GM21529 (cell line): ENCODE measurements around the gene PAWR.
"Not testable (repeated sequence)": the region's sequence is repeated elsewhere in the genome, so short reads cannot be mapped to it uniquely, and the experiment has no call there.

Experiments used
- ATAC-seq: cut with Tn5 transposase; IDR thresholded peaks from one replicate; pipeline ENCODE4 v1.9.1; 2021; ENCODE audit not compliant: unreplicated experiment

Gene PAWR

DNA sequence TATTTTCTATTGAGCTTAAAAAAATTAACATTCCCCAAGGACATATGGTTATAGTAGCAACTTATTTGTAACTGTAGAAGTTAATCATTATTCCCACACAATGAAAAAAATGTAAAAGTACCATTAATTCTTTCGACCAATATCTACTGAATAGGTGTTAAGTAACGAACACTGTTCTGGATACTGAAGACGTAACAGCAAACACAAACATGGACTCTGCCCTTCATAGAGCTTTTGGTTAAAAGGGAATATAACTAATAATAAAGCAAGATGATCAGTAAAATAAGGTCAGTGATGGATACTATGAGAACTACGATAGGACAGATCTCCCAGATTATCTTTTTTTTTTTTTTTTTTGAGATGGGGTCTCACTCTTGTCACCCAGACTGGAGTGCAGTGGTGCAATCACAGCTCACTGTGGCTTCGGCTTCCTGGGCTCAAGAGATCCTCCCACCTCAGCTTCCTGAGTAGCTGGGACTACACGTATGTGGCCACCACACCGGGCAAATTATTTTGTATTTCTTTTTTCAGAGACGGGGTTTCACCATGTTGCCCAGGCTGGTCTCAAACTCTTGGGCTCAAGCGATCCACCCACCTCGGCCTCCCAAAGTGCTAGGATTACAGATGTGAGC, 93.9 kb downstream of the PAWR start:
- ATAC-seq, result no peak

DNA sequence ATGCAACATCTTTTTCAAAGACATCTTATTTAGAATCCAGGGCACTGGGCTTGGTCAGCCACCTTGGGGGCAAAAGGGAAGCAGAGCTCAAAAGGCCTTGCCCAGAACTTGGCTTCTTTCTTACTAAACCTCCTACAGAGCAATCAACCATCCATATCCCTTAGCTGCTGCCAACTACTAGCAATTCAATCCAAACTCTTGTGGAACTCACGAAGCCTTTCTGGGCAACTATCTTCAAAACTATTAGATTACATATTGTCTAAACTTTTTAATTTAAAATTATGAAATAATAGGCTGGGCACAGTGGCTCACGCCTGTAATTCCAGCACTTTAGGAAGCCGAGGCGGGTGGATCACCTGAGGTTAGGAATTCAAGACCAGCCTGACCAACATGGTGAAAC, 95.5 kb downstream of the PAWR start:
- ATAC-seq, result no peak

DNA sequence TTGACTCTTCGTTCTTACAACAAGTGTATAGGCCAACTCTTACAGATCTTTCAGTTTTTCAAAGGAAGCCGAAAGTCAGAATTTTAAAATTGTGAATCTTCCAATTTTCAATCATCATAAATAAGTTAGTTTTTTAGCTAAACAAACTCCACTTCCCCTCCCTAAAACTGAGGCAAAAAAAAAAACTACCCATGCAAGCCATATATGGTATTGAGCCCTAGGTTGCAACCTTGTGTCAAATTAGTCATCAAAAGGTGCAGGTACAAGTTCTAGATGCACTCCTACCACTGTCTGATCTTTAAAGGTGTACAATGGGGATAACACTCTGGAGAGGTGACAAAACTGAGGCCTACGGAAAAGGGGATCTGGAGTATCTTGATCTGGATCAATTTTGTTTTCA, 97.9 kb downstream of the PAWR start:
- ATAC-seq, result no peak

DNA sequence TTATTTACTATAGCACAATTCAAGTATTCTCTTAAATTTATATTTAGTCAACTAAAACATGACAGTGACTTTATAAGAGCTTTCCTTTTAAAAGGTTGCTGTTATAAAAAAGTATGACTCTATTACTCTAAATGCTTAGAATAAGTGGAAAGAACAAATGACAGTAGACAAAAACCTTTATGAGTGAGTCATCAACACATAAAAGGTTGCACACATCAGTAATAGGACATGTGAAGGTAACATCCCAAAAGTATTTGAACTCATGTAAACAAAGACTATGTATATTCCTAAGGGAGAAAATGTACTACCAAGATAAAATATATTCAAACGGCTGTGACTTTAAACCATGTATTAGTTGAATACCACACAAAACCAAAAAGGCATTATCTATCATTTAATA, 98.8 kb downstream of the PAWR start:
- no peak for ATAC-seq

DNA sequence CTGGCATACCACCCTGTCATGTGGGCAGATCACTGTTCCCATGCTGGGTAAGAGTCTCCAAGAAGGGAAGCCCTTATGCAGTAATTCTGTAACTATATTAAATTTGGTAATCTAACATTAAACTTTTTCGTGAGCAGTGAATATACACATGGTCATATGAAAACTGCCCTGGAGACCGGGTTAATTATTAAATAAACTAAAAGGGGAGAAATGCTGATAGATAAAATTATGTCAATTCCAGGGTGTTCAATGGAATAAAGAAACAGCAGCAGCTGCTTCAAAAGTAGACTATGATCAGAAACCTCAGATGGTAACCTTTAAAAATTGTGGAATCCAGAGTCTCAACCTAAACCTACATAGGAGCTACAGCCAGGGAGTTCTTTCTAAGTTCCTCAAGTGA, 100.0 kb downstream of the PAWR start:
- no peak for ATAC-seq

DNA sequence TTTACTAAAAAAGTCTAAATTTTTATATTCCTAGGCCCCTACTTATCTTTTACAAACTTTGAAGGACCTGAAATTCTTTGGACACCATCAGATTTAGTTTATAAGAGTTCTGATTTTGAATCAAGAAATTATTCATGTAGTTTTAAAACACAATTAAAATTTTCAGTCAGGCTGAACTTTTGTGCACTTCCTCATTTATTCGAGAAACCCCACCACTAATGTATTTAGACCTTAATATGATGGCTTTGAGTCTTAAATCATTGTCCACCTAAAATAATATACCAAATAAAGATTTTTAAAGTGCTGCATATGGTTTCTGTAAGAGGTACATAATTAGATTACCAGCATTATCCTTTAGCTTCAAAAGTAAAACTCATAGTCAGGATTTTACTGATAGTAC, 103.4 kb downstream of the PAWR start:
- ATAC-seq, result no peak

DNA sequence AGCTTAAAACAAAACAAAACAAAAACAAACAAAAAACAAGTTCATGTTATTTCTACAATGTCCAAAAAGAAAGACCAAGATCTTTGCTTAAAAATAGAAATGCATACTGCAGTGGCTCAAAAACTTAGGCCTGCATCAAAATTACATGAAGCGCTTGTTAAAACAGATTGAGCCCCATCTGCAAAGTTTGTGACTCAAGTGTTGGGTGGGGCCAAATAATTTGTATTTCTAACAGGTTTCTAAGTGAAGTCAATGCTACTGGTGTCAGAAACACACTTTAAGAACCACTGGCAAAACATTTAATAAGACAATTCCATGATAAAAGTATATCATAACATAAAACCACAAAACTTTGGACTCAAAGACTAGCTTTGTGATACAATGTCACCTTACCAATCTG, 105.6 kb downstream of the PAWR start:
- ATAC-seq, result no peak

DNA sequence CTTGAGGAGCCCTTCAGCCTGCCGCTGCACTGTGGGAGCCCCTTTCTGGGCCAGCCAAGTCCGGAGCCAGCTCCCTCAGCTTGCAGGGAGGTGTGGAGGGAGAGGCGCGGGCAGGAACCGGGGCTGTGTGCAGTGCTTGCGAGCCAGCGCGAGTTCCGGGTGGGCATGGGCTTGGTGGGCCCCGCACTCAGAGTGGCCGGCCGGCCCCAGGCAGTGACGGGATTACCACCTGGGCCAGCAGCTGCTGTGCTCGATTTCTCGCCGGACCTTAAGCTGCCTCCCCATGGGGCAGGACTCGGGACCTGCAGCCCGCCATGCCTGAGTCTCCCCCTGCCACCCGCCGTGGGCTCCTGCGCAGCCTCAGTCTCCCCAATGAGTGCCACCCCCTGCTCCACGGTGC, 116.9 kb downstream of the PAWR start:
- no peak for ATAC-seq

DNA sequence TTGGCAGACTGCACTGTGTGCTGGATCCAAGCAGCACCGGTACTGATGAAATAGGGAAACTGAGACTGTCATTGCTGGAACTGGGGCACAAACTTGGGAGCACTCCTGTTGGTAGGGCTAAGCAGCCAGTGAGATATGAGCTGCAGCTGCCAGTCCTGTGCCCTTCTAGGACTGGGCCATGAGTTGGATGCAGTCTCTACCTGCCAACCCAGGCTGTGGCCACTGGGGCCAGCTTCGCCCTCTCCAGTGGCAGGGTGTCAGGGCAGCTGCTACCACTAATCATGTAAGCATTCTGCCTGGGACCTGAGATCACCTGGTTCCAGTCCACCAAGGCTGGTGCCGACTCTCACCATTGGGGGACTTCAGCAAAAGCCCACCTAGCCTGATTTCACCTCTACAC, 121.1 kb downstream of the PAWR start:
- no peak for ATAC-seq

DNA sequence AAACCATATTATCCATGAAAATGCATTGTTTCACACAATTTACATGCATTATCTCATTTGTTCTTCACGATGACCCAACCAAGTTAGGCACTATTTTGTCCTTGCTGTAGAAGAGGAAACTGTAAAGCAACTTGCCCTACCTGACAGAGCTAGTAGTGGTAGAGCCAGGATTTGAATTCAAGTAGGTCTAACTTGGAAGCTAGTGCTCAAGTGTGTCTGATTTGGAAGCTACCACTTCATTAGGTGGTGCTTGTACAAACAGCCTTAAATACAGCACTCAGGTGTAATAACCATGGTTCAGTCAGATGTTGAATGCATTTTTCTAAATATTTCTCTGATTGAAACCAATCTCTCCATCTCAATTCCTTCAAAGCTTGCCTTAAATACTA, 123.6 kb downstream of the PAWR start:
- ATAC-seq, result no peak

DNA sequence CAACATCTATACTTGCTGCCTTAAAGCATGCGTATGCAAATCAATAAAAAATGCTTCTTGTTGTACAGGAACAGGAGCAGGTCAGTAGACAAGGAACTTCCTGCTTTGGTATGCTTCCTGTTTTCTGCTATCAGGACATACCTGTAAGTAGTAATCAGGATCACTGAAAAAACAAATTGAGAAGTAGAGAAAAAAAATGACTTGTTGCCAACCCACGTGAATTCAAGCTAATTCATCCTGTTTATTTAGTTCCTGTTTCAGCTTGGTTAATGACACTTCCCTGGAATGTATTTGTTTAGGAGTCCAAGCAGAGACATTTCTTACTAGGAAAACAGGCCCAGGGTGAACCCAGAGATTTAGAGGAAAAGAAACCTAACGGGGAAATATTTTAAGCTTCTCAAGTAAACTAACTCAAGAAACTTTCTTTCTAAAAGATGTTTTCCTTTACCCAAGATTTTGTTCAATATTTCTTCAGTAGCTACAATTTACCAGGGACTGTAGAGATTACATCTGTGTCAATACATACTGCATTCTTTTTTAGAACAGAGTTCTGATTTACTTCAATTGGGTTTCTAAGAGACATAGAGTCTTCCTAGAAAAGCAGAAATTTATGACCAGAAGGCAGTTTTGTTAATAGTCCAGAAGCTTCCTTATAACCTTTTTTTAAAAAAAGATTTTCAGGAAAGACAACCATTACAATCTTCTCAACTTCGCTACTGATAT, 124.2 kb downstream of the PAWR start:
- ATAC-seq, result no peak

DNA sequence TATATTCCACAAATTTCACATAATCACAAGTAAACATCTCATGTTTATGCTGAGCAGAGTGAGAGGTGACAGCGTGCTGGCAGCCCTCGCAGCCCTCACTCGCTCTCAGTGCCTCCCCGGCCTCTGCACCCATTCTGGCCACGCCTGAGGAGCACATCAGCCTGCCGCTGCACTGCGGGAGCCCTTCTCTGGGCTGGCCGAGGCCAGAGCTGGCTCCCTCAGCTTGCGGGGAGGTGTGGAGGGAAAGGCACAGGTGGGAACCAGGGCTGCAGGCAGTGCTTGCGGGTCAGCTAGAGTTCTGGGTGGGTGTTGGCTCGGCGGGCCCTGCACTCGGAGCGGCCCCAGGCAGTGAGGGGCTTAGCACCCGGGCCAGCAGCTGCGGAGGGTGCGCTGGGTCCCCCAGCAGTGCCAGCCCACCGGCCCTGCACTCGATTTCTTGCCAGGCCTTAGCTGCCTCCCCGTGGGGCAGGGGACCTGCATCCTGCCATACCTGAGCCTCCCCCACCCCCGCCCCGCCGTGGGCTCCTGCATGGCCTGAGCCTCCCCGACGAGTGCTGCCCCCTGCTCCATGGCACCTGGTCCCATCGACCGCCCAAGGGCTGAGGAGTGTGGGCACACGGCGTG, 125.9 kb downstream of the PAWR start:
- not testable (repeated sequence) for ATAC-seq

DNA sequence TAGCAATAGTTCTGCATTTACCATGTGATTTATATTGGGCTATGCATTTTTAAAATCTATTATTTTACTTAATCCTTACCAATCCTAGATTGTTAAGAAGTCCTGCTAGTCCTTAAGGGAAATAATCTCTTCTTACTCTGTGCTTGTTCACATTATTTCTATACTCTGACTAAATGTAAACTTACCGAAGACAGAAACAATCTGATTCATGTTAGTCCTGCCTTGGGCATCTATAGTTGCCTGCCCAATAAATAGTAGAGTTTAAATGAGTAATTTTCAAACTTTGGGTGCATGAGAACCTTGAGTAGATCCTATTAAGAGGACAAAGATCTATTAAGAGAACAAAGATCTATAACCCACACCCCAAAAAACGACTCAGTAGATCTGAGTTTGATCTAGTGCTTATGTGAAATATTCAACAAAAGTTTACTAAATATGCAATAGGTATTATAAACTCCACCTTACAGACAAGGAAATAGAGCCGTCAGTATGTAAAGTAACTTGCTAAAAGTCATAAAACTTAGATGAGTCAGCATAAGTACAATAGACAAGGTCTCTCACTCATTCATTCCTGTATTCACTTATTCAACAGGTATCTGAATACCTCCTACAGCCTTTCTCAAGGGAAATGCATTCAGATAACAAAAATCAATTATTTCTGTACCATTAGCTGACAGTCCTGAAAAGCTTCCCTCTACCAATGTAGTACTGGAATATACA, 127.6 kb downstream of the PAWR start:
- ATAC-seq, result no peak

DNA sequence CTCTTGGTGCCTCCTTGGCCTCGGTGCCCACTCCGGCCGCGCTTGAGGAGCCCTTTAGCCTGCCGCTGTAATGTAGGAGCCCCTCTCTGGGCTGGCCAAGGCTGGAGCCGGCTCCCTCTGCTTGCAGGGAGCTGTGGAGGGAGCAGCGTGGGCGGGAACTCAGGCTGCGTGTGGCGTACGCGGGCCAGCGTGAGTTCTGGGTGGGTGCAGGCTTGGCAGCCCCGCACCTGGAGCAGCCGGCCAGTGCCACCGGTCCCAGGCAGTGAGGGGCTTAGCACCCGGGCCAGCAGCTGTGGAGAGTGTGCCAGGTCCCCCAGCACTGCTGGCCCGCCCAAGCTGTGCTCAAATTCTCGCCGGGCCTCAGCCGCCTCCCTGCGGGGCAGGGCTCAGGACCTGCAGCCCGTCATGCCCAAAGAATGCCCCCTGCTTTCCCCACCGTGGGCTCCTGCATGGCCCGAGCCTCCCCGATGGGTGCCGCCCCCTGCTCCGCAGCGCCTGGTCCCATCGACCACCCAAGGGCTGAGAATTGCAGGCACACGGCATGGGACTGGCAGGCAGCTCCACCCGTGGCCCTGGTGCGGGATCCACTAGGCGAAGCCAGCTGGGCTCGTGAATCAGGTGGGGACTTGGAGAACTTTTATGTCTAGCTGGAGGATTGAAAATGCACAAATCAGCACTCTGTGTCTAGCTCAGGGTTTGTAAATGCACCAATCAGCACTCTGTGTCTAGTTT, 129.2 kb downstream of the PAWR start:
- ATAC-seq, result no peak

DNA sequence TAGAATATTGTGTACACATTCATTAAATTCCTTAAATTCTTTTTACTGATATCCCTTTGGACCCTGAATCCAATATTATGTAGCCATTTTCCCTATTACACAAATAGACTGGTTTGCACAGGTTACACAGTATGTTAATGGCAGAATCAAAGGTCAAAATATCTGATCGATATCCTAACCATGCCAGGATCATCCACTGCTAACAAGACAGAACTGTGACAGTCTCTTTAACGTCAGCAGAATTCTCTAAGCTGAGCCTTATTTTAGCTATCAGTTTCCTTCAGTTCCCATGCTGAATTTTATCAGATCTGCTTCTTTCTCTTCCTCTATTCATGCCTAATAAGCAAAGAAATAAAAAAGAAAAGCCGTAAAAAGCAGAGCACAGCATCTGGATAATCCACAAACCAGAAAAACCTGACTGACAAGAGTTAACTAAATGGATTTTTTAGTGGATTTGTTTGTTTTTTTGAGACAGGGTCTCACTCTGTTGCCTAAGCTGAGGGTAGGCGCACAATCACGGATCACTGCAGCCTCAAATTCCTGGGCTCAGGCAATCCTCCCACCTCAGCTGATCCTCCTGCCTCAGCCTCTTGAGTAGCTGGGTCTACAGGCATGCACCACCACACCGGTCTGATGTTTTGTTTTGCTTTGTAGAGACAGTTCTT, 130.4 kb downstream of the PAWR start:
- ATAC-seq, result no peak

DNA sequence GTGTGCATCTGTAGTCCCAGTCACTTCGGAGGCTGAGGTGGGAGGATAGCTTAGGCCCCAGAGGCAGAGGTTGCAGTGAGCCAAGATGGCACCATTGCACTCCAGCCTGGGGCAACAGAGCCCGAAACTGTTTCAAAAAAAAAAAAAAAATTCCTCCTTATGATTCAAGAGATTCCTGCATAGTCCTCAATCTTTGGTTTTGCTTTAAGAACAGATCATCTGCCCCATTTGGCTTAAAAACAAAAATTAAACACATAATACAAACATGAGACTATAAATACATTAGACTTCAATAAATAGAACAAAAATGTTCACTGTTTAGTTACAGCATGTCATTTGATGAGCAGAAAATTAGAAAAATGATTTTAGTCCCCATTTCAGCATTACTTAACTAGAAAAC, 131.2 kb downstream of the PAWR start:
- no peak for ATAC-seq

DNA sequence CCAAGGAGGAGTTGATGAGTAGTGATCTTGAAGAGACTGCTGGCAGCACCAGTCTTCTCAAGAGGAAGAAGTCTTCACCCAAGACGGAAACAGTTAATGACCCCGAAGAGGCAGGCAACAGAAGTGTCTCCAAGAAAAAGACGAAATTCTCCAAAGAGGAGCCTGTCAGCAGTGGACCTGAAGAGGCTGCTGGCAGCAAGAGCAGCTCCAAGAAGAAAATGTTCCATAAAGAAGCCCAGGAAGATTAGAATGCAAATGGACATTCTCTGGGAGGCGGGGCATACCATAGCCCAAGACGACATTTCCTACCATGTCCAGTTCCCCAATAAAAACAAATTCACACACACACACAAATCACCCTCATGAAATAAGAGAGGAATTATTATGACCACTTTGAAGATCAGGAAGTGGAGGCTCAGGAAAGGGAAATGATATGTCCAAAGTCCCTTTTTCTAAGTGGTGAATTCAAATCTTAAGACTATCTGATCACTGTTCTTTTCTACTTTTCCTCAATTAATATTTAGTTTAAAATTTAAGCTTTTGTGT, 131.8 kb downstream of the PAWR start:
- no peak for ATAC-seq

DNA sequence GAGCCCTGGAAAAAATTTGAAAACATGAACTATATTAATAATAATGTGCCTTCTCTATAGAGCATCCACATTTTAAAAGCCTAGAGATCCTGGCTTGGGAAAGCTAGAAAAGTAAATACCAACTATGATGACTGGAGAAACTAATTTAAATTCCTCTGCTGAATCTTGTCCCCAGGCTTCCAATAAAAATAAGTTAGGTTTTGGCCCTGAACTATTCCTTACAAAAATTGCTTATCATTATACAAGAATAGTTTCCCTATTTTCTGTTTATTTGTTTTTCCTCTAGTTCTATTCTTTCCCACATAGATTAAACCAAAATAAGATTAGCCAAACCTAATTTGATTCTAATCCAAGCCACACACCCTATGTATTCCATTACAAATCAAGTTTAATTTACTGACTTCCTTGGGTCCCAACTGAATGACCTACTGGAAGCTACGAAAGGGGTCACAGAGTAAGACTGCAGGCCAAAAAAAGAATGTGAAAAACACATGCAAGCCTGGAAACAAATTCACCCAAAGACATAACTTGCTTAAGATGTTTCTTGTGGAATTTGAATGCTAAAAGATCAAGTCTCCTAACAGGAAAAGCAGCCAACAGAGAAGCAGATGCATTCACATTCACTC, 133.0 kb downstream of the PAWR start:
- no peak for ATAC-seq

DNA sequence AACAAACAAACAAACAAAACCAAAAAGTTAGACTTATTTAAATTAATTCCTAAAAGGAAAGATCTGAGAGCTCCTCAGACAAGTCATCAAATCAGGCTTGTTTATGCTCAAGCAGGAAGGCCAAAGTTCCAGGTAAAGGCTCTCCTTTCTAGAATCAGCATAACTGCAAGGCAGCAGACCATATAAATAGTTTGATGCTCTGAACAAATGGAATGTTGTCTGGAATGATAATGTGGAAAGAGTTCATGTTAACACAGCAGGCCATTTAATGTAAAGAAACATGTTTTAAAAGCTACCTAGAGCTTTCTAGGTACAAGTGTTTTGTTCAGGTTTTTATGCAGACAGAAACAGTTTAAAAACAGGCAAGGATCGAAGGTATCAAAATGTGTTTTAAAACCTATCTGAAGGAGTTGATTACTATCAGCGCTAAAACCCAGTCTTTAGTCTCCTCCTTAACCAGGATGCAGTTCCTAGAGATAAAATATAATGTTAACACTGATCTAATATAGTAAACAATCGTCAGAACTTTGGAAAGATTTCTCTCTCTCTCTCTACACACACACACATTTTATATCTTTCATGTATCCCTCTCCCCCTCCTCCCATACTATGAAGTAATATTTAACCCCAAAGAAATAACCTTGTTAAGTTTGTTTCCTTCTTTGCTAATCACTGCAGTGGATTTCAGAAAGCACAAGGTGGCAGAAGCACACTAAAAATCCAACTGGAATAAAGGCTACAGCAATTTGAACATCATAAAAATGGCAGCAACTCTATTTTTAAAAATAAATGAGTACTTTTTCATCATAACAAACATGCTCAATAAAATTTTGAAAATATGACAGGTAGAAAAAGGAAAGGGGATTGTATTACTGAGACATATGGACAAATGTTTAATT, 135.5 kb downstream of the PAWR start:
- ATAC-seq, result peak; percentile 60
